Thoracic aorta (tissue), 2 donors: Measurements from ENCODE around the gene PRSS53. TPM values are rescaled to one million over a fixed set of nuclear protein-coding genes. Genes with fewer than 3 reads are reported as not detected.

Experiments used
- ATAC-seq: fragments of 150-250 bp; one replicate; pipeline ENCODE4 v1.8.0; 2017; ENCODE audit warnings: low read depth; ENCODE audit not compliant: insufficient number of reproducible peaks, low FRiP score
- DNase-seq: peaks from one replicate; pipeline ENCODE4 v3.0.0-alpha.2; 2020; ENCODE audit warnings: low spot score
- H3K27ac ChIP-seq, 2 donors: fragments of 200-600 bp; sonication (generic); 1 replicate in 1 of 2; 2 replicates in 1 of 2; pipeline ENCODE4 v1.5.1; 2016; ENCODE audit warnings: mild to moderate bottlenecking in 2 of 2, moderate library complexity in 2 of 2
- H3K27me3 ChIP-seq: fragments of 200-600 bp; sonication (generic); replicated peaks from 2 replicates; pipeline ENCODE4 v1.6.0; 2016; ENCODE audit warnings: mild to moderate bottlenecking; ENCODE audit not compliant: insufficient read depth
- H3K36me3 ChIP-seq: fragments of 200-600 bp; sonication (generic); one replicate; pipeline ENCODE4 v1.5.1; 2016
- H3K4me1 ChIP-seq, 2 donors: fragments of 200-600 bp; sonication (generic); 1 replicate in 1 of 2; 2 replicates in 1 of 2; pipeline versions ENCODE4 v1.5.1 to v1.6.0; 2016; ENCODE audit warnings: low read depth in 2 of 2, mild to moderate bottlenecking in 1 of 2; ENCODE audit not compliant: control insufficient read depth in 1 of 2
- H3K4me3 ChIP-seq: fragments of 200-600 bp; sonication (generic); 2 replicates; pipeline ENCODE4 v1.5.1; 2016; ENCODE audit warnings: mild to moderate bottlenecking
- H3K9me3 ChIP-seq: fragments of 200-600 bp; sonication (generic); 2 replicates; pipeline ENCODE4 v1.5.1; 2016
- CTCF ChIP-seq: fragments of 200-600 bp; sonication (generic); IDR thresholded peaks from one replicate; pipeline ENCODE4 v1.5.1; 2019; ENCODE audit warnings: antibody characterized with exemption
- total RNA-seq, 2 donors: library from RNA; depleted of rRNA; stranded (reverse); fragments of >200 nt; gene quantifications; one replicate each; pipeline versions ENCODE4 v1.1.0 to v1.2.3, GENCODE V29; 2016

The PRSS53 gene
- total RNA-seq, 2 donors from 2014 or later, result 10.6 to 13.7 TPM

GRCh38 chr16:31061126-31061812 is 27.5 kb downstream of the PRSS53 start:
- no peak for DNase-seq
- no peak for TF ChIP-seq CTCF
- no peak for ATAC-seq
- no peaks in the 10 kb centered on the region for H3K9me3 ChIP-seq
- peaks cover 3 to 12% of the 10 kb centered on the region in 2 donors for H3K4me1 ChIP-seq
- no peak overlapping the region for H3K27ac ChIP-seq
- no peaks in the 10 kb centered on the region for H3K27me3 ChIP-seq
- H3K36me3 ChIP-seq, result peaks cover 27% of the 10 kb centered on the region
- H3K4me3 ChIP-seq, result no peak overlapping the region

GRCh38 chr16:31055613-31056012 is 33.1 kb downstream of the PRSS53 start:
- ATAC-seq, result no peak
- Histone ChIP-seq H3K4me1 (no peaks in the 10 kb centered on the region), H3K9me3 (no peaks in the 10 kb centered on the region), H3K36me3 (peaks cover 2% of the 10 kb centered on the region), H3K27ac (no peak overlapping the region), H3K27me3 (no peaks in the 10 kb centered on the region), H3K4me3 (no peak overlapping the region)
- TF ChIP-seq CTCF, result no peak
- no peak for DNase-seq

- H3K36me3 ChIP-seq, result no peaks in the 10 kb centered on the region
- no peaks in the 10 kb centered on the region for H3K27me3 ChIP-seq
- H3K4me3 ChIP-seq, result no peak overlapping the region
- no peak for TF ChIP-seq CTCF
- no peaks in the 10 kb centered on the region for H3K9me3 ChIP-seq
- ATAC-seq (no peak), DNase-seq (no peak)
- no peaks in the 10 kb centered on the region for H3K4me1 ChIP-seq
- H3K27ac ChIP-seq, result no peak overlapping the region
These were observed 36.6 kb downstream of the PRSS53 start for GRCh38 chr16:31052114-31052513.

GRCh38 chr16:31050280-31051030 is 38.3 kb downstream of the PRSS53 start:
- Histone ChIP-seq H3K4me3 (no peak overlapping the region), H3K4me1 (no peaks in the 10 kb centered on the region), H3K27ac (no peak overlapping the region), H3K9me3 (no peaks in the 10 kb centered on the region), H3K27me3 (no peaks in the 10 kb centered on the region), H3K36me3 (no peaks in the 10 kb centered on the region)
- no peak for TF ChIP-seq CTCF
- ATAC-seq (no peak), DNase-seq (no peak)

GRCh38 chr16:31043898-31044481 is 44.8 kb downstream of the PRSS53 start:
- Histone ChIP-seq H3K4me3 (no peak overlapping the region), H3K9me3 (no peaks in the 10 kb centered on the region), H3K27me3 (no peaks in the 10 kb centered on the region), H3K4me1 (no peaks in the 10 kb centered on the region), H3K27ac (no peak overlapping the region), H3K36me3 (peaks cover 22% of the 10 kb centered on the region)
- ATAC-seq (no peak), DNase-seq (no peak)
- TF ChIP-seq CTCF, result no peak
